HG03457 (cell line): ENCODE data around the gene ARHGAP15.

Experiments used
- ATAC-seq: cut with Tn5 transposase; IDR thresholded peaks from one replicate; pipeline ENCODE4 v1.9.1; 2021; ENCODE audit warnings: moderate number of reproducible peaks; ENCODE audit not compliant: unreplicated experiment

ARHGAP15 gene

DNA sequence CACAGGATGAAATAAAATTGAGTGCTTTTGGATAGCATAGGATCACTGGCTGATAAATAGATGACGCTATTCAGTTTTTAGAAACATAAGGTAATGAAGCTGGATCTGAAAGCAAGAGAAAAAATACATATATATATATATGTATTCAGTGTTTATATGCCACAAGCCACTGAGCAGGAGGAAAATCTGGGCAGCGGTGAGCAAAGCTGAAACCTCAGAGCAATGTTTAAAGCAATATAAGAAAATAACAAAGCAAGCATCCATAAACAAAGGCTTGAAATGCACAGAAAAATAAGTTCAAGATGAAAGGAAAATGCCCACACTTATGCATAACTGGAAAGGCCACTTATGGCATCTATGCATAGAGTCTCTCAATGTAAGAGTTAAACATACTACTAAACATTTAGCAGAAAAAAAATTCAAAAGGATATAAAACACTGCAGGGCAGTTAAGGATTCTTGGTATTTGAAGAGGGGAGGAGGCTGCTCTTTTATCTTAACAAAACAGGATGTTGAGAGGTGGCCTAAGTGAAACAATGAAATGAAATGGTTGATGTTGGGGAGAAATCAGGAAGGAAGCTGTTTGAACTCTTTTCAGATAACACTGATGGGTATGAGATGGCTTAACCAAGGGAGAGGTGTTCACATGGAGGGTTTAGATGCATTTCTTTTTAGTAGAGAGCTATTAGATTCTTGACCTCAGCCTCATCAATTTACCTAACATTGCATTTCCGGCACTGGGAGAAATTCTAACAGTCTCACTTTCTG lies 129.1 kb downstream of the ARHGAP15 start:
- no peak for ATAC-seq

GRCh38 chr2:143259368-143259958 lies 130.2 kb downstream of the ARHGAP15 start:
- no peak for ATAC-seq

DNA sequence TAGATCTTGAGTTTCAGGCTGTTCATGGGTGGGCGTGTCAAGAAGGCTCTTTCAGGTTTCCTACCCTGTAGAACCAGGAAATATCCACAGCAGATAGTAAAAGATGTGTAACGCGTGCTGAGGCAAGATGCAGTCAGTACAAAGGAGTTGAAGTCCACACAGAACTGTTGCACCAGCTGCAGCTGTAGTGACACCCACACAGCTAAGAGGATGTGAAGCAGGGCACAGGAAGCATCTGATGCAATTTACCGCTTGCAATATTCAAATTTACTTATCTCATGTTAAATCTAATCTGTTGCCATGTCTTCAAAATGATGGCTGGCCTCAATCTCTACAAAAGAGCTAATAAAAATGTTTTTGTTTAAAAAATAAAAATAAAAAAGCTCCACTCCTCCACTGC lies 132.8 kb downstream of the ARHGAP15 start:
- peak; percentile 46 for ATAC-seq

DNA sequence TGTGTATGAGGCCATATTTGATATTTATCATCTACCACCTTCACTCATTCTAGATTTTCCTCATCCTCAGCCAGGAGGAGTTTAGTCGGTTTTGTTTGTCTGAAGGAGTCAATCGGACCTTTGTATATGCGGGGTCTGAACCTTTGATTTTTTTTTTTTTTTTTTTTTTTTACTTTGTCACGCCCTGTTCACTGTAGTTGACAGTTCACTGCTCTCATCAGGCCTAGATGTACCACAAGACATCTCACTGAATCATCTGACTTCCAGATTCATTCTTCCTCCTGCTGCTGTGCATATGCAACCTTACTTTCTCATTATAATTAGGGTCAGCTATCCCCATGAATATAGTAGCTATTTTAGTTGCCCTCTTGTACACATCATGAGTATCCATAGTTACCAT lies 133.2 kb downstream of the ARHGAP15 start:
- ATAC-seq: no peak

- ATAC-seq: no peak
Measured at GRCh38 chr2:143263066-143263625, 133.9 kb downstream of the ARHGAP15 start.

DNA sequence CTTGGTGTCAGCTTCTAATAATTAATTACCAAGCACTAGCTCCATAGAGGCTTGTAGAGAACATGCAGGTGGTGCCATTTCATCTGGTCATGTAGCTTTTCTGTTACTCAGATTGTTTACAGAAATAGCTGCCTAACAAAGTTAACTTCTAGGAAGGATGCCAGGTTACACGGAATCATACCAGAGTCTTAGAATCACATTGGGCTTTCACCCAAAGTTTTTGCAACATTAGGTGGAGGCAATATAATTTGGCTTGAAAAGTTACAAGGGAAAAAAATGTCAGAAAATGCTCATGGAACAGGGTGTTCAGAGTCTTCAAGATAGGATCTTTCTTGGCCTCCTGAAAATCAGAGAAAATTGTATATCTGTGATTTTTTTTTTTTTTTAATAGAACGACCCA lies 135.6 kb downstream of the ARHGAP15 start:
- no peak for ATAC-seq

DNA sequence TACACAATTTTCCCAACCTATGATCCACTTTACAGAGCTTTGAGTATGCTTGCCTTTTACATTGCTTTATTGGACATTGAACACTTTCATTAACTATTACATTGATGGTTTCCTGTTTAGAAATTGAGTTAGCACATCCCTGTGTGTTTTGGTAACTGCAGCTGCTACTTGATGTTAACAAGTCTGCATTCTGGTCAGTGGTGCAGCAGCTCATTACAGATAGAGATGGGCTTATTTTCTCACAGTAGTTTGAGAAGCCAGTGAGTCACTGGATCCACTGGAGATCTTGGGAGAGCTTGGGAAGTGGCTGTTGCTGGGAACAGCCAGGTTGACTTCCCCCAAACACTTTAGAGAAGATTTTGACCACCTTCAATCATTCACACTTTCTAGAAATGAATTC lies 150.5 kb downstream of the ARHGAP15 start:
- no peak for ATAC-seq

DNA sequence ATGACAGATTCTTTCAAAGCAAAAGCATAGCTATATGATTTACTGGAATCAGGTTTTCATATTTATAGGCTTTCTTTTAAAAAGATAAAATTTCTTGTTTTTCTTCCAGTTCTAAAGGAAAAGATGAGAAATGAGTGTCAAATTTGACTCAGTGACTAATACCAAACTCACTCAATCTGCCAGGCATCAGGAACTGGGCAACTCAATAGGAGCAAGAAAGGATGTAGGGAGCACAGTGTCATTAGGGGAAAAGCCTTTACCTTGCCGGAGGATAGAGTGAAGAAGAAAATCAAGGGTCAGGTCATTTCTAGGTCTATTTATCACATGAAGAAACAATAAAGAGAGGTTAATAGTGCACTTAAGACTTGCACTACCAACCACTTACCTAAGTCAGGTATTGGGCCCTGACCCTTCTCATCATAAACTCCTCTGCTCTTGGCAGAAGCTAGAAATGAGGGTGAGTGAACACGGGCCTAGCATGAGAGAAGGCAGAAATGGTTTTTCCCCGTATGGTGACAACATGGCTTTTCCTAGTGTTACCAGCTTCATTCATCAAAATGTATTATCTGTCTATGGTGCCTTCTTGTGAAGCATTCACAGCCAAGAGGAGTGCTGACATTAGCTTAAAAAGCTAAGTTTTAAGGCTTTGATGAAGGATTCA lies 151.0 kb downstream of the ARHGAP15 start:
- ATAC-seq: no peak

- ATAC-seq: no peak
Measured at GRCh38 chr2:143282684-143283083, 153.5 kb downstream of the ARHGAP15 start.

DNA sequence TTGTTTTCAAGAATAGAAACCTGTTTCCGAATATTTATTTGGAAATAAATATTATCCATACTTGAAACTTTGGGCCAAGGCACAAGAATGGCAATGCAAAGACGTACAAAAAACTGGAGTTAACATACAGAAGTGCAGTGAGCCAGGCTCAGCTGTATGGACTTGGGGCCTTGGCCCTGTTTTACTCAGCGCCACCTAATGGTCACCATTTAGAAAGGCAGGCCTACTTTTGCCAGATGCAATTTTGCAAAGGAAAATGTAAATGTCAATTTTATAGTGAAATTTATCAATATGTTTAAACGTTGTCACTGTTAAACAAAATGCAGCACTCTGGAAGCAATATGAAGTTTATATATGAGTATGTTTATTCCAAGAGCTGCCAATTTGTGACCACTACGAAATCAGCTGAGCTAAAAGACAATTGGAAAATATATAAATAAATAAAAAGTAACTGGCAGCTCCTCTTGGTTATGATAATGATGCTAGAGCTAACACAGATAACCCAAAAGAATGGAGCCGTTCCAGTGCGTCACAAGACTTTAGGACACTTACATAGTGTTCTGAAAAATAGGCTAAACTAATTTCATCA lies 155.0 kb downstream of the ARHGAP15 start:
- no peak for ATAC-seq

- ATAC-seq: no peak
Measured at GRCh38 chr2:143289025-143289424, 159.8 kb downstream of the ARHGAP15 start.

DNA sequence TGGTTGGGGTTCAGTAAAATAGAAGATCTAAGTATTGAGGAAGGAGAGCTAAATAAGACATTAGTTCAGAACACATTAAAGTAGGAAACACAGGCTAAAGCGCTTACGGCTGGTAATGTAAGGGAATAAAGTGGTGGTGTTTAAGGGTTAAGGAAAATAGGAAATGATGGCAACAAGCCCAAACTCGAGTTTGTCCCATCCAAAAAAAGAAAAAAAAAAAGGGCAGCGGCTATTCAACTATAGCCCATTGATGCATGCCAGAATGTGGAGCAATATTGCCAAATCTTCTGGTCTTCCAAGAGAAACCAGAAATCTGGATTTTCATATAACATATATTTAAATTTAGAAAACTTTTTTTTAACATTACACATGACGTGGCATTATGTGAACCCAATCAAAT lies 161.0 kb downstream of the ARHGAP15 start:
- no peak for ATAC-seq

DNA sequence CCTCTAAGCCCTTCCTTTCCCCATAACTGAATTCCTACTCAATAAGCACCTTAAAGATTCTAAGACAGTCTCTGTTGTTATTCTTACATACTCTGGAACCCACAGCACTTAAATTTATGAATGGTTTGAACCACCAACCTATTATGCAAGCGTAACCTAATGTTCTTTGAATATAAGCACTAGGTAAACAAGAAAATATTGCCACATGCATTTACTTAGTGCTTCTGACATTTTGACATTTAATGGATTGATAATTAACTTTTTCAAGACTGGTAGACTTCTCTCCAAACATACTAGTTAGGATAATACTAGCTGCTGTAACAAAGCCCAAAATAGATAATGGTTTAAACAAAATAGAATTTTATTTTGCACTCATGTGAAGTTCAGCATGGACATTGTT lies 164.8 kb downstream of the ARHGAP15 start:
- ATAC-seq: no peak

DNA sequence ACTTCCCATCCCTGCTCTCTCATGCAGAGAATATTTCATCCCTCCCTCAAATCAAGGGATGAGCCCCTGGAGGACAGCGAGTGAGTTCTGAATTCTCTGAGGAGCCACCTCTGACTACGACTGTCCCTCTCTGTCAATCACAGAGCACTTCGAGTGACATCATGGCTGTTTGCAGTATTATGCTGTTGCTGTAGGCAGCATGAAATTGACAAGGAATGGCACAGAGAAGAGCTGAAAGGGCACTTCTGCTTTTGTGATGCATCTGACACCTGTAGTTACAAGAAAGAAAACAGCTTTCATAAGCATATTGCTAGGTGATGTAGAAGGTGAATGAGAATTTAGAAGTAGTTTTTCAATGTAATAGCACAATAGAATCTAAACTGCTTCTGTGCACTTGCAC lies 166.9 kb downstream of the ARHGAP15 start:
- no peak for ATAC-seq

DNA sequence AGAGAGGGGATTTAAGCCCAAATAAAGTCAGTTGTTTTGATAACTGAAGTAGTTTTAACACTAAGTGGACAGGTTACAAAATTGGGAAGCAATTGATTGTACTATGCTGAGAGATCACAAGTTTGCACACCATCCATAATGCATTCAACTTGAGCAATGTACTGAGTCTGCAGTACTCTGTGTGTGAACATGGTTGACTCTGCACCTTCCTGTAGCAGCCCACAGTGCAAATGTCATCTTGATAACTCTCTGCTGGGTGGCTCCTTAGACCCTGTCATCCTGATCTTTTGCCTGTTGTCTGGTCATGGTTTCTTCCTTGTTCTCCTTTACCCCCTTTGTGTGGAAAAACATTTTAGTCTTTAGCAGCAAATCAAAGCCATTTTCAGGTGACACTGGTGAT lies 168.0 kb downstream of the ARHGAP15 start:
- ATAC-seq: no peak

- no peak for ATAC-seq
Measured at GRCh38 chr2:143300536-143300935, 171.3 kb downstream of the ARHGAP15 start.

GRCh38 chr2:143311426-143311825 lies 182.2 kb downstream of the ARHGAP15 start:
- no peak for ATAC-seq

- ATAC-seq: no peak
Measured at GRCh38 chr2:143312441-143312840, 183.2 kb downstream of the ARHGAP15 start.

- no peak for ATAC-seq
Measured at GRCh38 chr2:143313861-143314260, 184.6 kb downstream of the ARHGAP15 start.

- no peak for ATAC-seq
Measured at GRCh38 chr2:143321994-143322393, 192.8 kb downstream of the ARHGAP15 start.

DNA sequence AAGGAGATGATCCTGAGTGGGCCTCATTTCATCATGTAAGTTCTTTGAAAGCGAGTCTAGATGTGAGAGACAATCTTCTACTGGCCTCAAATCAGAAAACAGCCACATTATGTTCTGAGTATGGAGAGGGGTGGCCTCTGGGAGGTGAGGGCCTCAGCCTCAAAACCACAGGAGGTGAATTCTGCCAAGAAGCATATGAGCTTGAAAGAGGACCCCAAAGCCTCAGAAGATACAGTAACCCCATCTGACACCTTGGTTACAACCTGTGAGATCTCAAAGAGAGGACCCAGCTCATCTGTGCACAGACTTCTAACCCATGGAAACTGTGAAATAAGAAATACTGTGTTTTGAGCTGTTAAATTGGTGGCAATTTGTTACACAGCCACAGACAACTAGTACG lies 200.1 kb downstream of the ARHGAP15 start:
- ATAC-seq: no peak
